SK-N-SH treated with all-trans-retinoic acid at 6 μM for 48 hours (cell line): ENCODE measurements around the gene TXNDC16.

Experiments used
- ATAC-seq: fragments of 200-7000 bp; cut with Tn5 transposase; 3 replicates; pipeline ENCODE4 v1.9.1; 2020; ENCODE audit warnings: mild to moderate bottlenecking, moderate library complexity
- ARNTL ChIP-seq: fragments of 450-650 bp; formaldehyde crosslinking; IDR thresholded peaks from 2 replicates; pipeline ENCODE4 v1.5.0; 2020; ENCODE audit warnings: low read depth, mild to moderate bottlenecking, moderate library complexity, borderline replicate concordance
- BACH2 ChIP-seq: fragments of 250-450 bp; sonication (Bioruptor Pico); IDR thresholded peaks from 2 replicates; pipeline ENCODE4 v1.9.0; 2021; ENCODE audit warnings: mild to moderate bottlenecking, borderline replicate concordance
- CREB5 ChIP-seq: fragments of 250-450 bp; sonication (Bioruptor Pico); IDR thresholded peaks from 2 replicates; pipeline ENCODE4 v1.5.1; 2020; ENCODE audit warnings: low read depth, mild to moderate bottlenecking, moderate library complexity
- CSDC2 ChIP-seq: fragments of 250-450 bp; sonication (Bioruptor Pico); IDR thresholded peaks from 2 replicates; pipeline ENCODE4 v1.5.0; 2020; ENCODE audit warnings: mild to moderate bottlenecking, moderate library complexity
- CSRNP3 ChIP-seq: fragments of 250-450 bp; sonication (Bioruptor Pico); IDR thresholded peaks from 2 replicates; pipeline ENCODE4 v1.5.1; 2021; ENCODE audit warnings: mild to moderate bottlenecking, moderate library complexity
- GLIS3 ChIP-seq: fragments of 250-450 bp; sonication (Bioruptor Pico); IDR thresholded peaks from 2 replicates; pipeline ENCODE4 v1.5.0; 2020; ENCODE audit warnings: mild to moderate bottlenecking, moderate library complexity
- ISL1 ChIP-seq: fragments of 250-450 bp; sonication (Bioruptor Pico); IDR thresholded peaks from 2 replicates; pipeline ENCODE4 v2.1.2; 2022; ENCODE audit warnings: mild to moderate bottlenecking, moderate library complexity
- OSR1 ChIP-seq: fragments of 250-450 bp; sonication (Bioruptor Pico); IDR thresholded peaks from 2 replicates; pipeline ENCODE4 v1.8.0; 2022; ENCODE audit warnings: moderate library complexity, mild to moderate bottlenecking, inconsistent platforms
- PATZ1 ChIP-seq: fragments of 250-450 bp; sonication (Bioruptor Pico); IDR thresholded peaks from 2 replicates; pipeline ENCODE4 v1.8.0; 2020; ENCODE audit warnings: mild to moderate bottlenecking, moderate library complexity, borderline replicate concordance
- POU6F1 ChIP-seq: fragments of 250-450 bp; sonication (Bioruptor Pico); IDR thresholded peaks from 2 replicates; pipeline ENCODE4 v1.8.0; 2021; ENCODE audit warnings: low read depth, mild to moderate bottlenecking, moderate library complexity, borderline replicate concordance
- PPARA ChIP-seq: fragments of 250-450 bp; sonication (Bioruptor Pico); IDR thresholded peaks from 2 replicates; pipeline ENCODE4 v1.5.0; 2020; ENCODE audit warnings: mild to moderate bottlenecking, borderline replicate concordance
- RARB ChIP-seq: fragments of 250-450 bp; sonication (Bioruptor Pico); IDR thresholded peaks from 2 replicates; pipeline ENCODE4 v1.8.0; 2021; ENCODE audit warnings: mild to moderate bottlenecking, moderate library complexity
- SNAI2 ChIP-seq: fragments of 250-450 bp; sonication (Bioruptor Pico); IDR thresholded peaks from 2 replicates; pipeline ENCODE4 v1.5.0; 2020; ENCODE audit warnings: mild to moderate bottlenecking, moderate library complexity
- TOX ChIP-seq: fragments of 250-450 bp; sonication (Bioruptor Pico); IDR thresholded peaks from 2 replicates; pipeline ENCODE4 v1.8.0; 2021; ENCODE audit warnings: mild to moderate bottlenecking, moderate library complexity, borderline replicate concordance
- TSHZ2 ChIP-seq: fragments of 250-450 bp; sonication (Bioruptor Pico); IDR thresholded peaks from 2 replicates; pipeline ENCODE4 v1.5.0; 2020; ENCODE audit warnings: mild to moderate bottlenecking, moderate library complexity
- ZC3H10 ChIP-seq: fragments of 250-450 bp; sonication (Bioruptor Pico); IDR thresholded peaks from 2 replicates; pipeline ENCODE4 v1.5.1; 2021; ENCODE audit warnings: mild to moderate bottlenecking, moderate library complexity
- ZFP30 ChIP-seq: fragments of 450-650 bp; formaldehyde crosslinking; IDR thresholded peaks from 2 replicates; pipeline ENCODE4 v1.5.0; 2022; ENCODE audit warnings: mild to moderate bottlenecking, moderate library complexity
- ZNF565 ChIP-seq: fragments of 450-650 bp; formaldehyde crosslinking; conservative IDR thresholded peaks from 2 replicates; pipeline ENCODE4 v1.5.0; 2020; ENCODE audit warnings: low read depth, mild to moderate bottlenecking, moderate library complexity
- ZNF70 ChIP-seq: fragments of 450-650 bp; formaldehyde crosslinking; IDR thresholded peaks from 2 replicates; pipeline ENCODE4 v1.5.0; 2020; ENCODE audit warnings: mild to moderate bottlenecking, moderate library complexity
- ZNF8 ChIP-seq: fragments of 450-650 bp; formaldehyde crosslinking; IDR thresholded peaks from 2 replicates; pipeline ENCODE4 v1.5.0; 2020; ENCODE audit warnings: mild to moderate bottlenecking, moderate library complexity

Gene TXNDC16

GRCh38 chr14:52522581-52523345, 29.5 kb downstream of the TXNDC16 start:
- no peak for TF ChIP-seq TSHZ2 (CRISPR knock-in tag)
- no peak for TF ChIP-seq CSDC2
- TF ChIP-seq ZNF8 (CRISPR knock-in tag): no peak
- no peak for TF ChIP-seq ARNTL (CRISPR knock-in tag)
- no peak for TF ChIP-seq CREB5 (CRISPR knock-in tag)
- no peak for TF ChIP-seq ZNF70
- no peak for TF ChIP-seq ZC3H10 (CRISPR knock-in tag)
- no peak for TF ChIP-seq SNAI2 (CRISPR knock-in tag)
- no peak for TF ChIP-seq PATZ1
- TF ChIP-seq TOX (CRISPR knock-in tag): no peak
- TF ChIP-seq POU6F1 (CRISPR knock-in tag): no peak
- no peak for TF ChIP-seq OSR1 (CRISPR knock-in tag)
- no peak for TF ChIP-seq GLIS3 (CRISPR knock-in tag)
- TF ChIP-seq PPARA (CRISPR knock-in tag): no peak
- no peak for TF ChIP-seq ZFP30 (CRISPR knock-in tag)
- TF ChIP-seq CSRNP3: no peak
- no peak for TF ChIP-seq RARB (CRISPR knock-in tag)
- TF ChIP-seq, all 23 proteins: peak for 0
- no peak for ATAC-seq

- no peak for TF ChIP-seq ISL1 (CRISPR knock-in tag)
- TF ChIP-seq, all 23 proteins: peak for 0
- no peak for ATAC-seq
These were observed 30.3 kb downstream of the TXNDC16 start for GRCh38 chr14:52522033-52522432.

- ATAC-seq: no peak
- TF ChIP-seq CREB5 (CRISPR knock-in tag): no peak
- TF ChIP-seq PPARA (CRISPR knock-in tag): no peak
- no peak for TF ChIP-seq ZNF8 (CRISPR knock-in tag)
- TF ChIP-seq ZC3H10 (CRISPR knock-in tag): no peak
- no peak for TF ChIP-seq ZNF565 (CRISPR knock-in tag)
- TF ChIP-seq ZFP30 (CRISPR knock-in tag): no peak
- no peak for TF ChIP-seq BACH2 (CRISPR knock-in tag)
- no peak for TF ChIP-seq ARNTL (CRISPR knock-in tag)
These were observed 38.1 kb downstream of the TXNDC16 start for GRCh38 chr14:52514046-52514811.
